HCT116 (cell line): ENCODE results near the gene F10. TPM values are rescaled to one million over a fixed set of nuclear protein-coding genes. Genes with fewer than 3 reads are reported as not detected.

Experiments
- ATAC-seq: fragments of 200-7000 bp; cut with Tn5 transposase; 2 replicates; pipeline ENCODE4 v1.9.1; 2020; ENCODE audit warnings: mild to moderate bottlenecking, moderate library complexity
- BruUV-seq: library from RNA; stranded (reverse); fragments of 400-500 nt; replicated peaks from 2 replicates; lab custom pipeline; 2021; lab: Mats Ljungman, UMichigan
- CTCF ChIA-PET: fragments of 300-600 bp; sonication (Branson Sonifier 250); formaldehyde crosslinking; loops from one replicate; lab custom pipeline; 2021; ENCODE audit warnings: antibody characterized with exemption; lab: Charles Lee
- POLR2A ChIA-PET: fragments of 300-600, 350-600 bp; sonication (Branson Sonifier 250); formaldehyde crosslinking; loops from one replicate; lab custom pipeline; 2021; ENCODE audit warnings: antibody characterized with exemption; lab: Charles Lee
- RAD21 ChIA-PET, 2 experiments: fragments of 300-600 bp; sonication (Branson Sonifier 250); formaldehyde crosslinking; loops; one replicate each; lab custom pipeline; 2023; ENCODE audit warnings: low total read pairs in 2 of 2; ENCODE audit not compliant: uncharacterized antibody in 2 of 2, unreplicated experiment in 2 of 2, low non-redundant PET in 1 of 2; lab: Charles Lee
- DNase-seq: peaks from one replicate; pipeline ENCODE4 v3.0.0-alpha.2; 2010; ENCODE audit warnings: low read depth, low spot score
- H2AFZ ChIP-seq: fragments of 200-600 bp; shearing (Covaris generic), sonication (generic); 2 replicates; pipeline ENCODE4 v1.6.1; 2017; ENCODE audit warnings: low read depth, mixed run types, mixed read lengths, antibody characterized with exemption, low read length; ENCODE audit not compliant: poor library complexity, severe bottlenecking
- H3K27ac ChIP-seq: 2 replicates; pipeline ENCODE4 v1.5.1; 2012; ENCODE audit warnings: low read depth, low read length
- H3K27me3 ChIP-seq: fragments of 200-600 bp; sonication (generic); 2 replicates; pipeline ENCODE4 v1.6.1; 2016; ENCODE audit warnings: mixed run types, low read length, mixed read lengths; ENCODE audit not compliant: insufficient read depth
- H3K36me3 ChIP-seq, 2 experiments: fragments of 200-500 bp in 1 of 2; fragments of 200-600 bp in 1 of 2; sonication (Bioruptor generic) in 1 of 2; sonication (generic) in 1 of 2; 2 replicates each; pipeline versions ENCODE4 v1.5.1 to v1.6.1; 2014 to 2016; ENCODE audit warnings: low read length in 2 of 2, inconsistent platforms in 1 of 2, mixed read lengths in 1 of 2, mixed run types in 1 of 2; ENCODE audit not compliant: insufficient read depth in 2 of 2, control insufficient read depth in 1 of 2
- H3K4me1 ChIP-seq, 2 experiments: fragments of 200-600 bp in 1 of 2; sonication (generic) in 1 of 2; 2 replicates each; pipeline versions ENCODE4 v1.5.1 to v1.6.1; 2012 to 2017; ENCODE audit warnings: low read length in 2 of 2, inconsistent platforms in 1 of 2, mild to moderate bottlenecking in 1 of 2, mixed read lengths in 1 of 2, mixed run types in 1 of 2, moderate library complexity in 1 of 2; ENCODE audit not compliant: insufficient read depth in 2 of 2, control insufficient read depth in 1 of 2
- H3K4me2 ChIP-seq: fragments of 200-600 bp; sonication (generic); 2 replicates; pipeline ENCODE4 v1.6.1; 2017; ENCODE audit warnings: mixed run types, low read length, mixed read lengths
- H3K4me3 ChIP-seq, 2 experiments: fragments of 200-600 bp in 1 of 2; sonication (generic) in 1 of 2; replicated peaks in 1 of 2; 2 replicates each; pipeline ENCODE4 v1.5.1; 2011 to 2016; ENCODE audit warnings: low read length in 2 of 2, control low read depth in 1 of 2, low read depth in 1 of 2, mild to moderate bottlenecking in 1 of 2, mixed read lengths in 1 of 2, mixed run types in 1 of 2
- H3K79me2 ChIP-seq: fragments of 200-600 bp; sonication (generic); 2 replicates; pipeline ENCODE4 v1.6.1; 2017; ENCODE audit warnings: mild to moderate bottlenecking, mixed run types, low read length, moderate library complexity, mixed read lengths; ENCODE audit not compliant: insufficient read depth
- H3K9ac ChIP-seq: fragments of 200-600 bp; sonication (generic); 2 replicates; pipeline ENCODE4 v1.6.1; 2016; ENCODE audit warnings: low read length, mixed read lengths
- H3K9me2 ChIP-seq: fragments of 200-600 bp; sonication (generic), shearing (Covaris generic); 2 replicates; pipeline ENCODE4 v1.6.1; 2017; ENCODE audit warnings: mixed run types, mild to moderate bottlenecking, moderate library complexity; ENCODE audit not compliant: insufficient read depth
- H3K9me3 ChIP-seq, 2 experiments: fragments of 200-500 bp in 1 of 2; fragments of 200-600 bp in 1 of 2; sonication (Bioruptor generic) in 1 of 2; sonication (generic) in 1 of 2; 2 replicates each; pipeline ENCODE4 v1.6.1; 2014 to 2017; ENCODE audit warnings: low read length in 2 of 2, mixed read lengths in 2 of 2, inconsistent platforms in 1 of 2, low read depth in 1 of 2, mild to moderate bottlenecking in 1 of 2, mixed run types in 1 of 2, moderate library complexity in 1 of 2; ENCODE audit not compliant: control insufficient read depth in 1 of 2, insufficient read depth in 1 of 2
- H4K20me1 ChIP-seq: fragments of 200-600 bp; sonication (generic), shearing (Covaris generic); 2 replicates; pipeline ENCODE4 v1.6.1; 2017; ENCODE audit warnings: mixed run types, mild to moderate bottlenecking, moderate library complexity; ENCODE audit not compliant: insufficient read depth
- CEBPB ChIP-seq: IDR thresholded peaks from 2 replicates; pipeline ENCODE4 v1.6.1; 2012; ENCODE audit warnings: low read depth
- CTCF ChIP-seq, 3 experiments: fragments of 200-600 bp in 1 of 3; sonication (generic) in 1 of 3; IDR thresholded peaks in 2 of 3; conservative IDR thresholded peaks in 1 of 3; 2 replicates each; pipeline ENCODE4 v1.5.1; 2012 to 2017; ENCODE audit warnings: low read depth in 2 of 3, low read length in 2 of 3, antibody characterized with exemption in 1 of 3, borderline replicate concordance in 1 of 3, control low read depth in 1 of 3, mild to moderate bottlenecking in 1 of 3, mixed read lengths in 1 of 3, mixed run types in 1 of 3, moderate library complexity in 1 of 3; ENCODE audit not compliant: insufficient read depth in 1 of 3
- EGR1 ChIP-seq: IDR thresholded peaks from 2 replicates; pipeline ENCODE4 v1.6.1; 2012; ENCODE audit warnings: low read depth
- ELF1 ChIP-seq: IDR thresholded peaks from 2 replicates; pipeline ENCODE4 v1.6.1; 2012; ENCODE audit warnings: low read depth, borderline replicate concordance
- EZH2 ChIP-seq: fragments of 200-600 bp; sonication (generic); IDR thresholded peaks from 2 replicates; pipeline ENCODE4 v1.6.1; 2017; ENCODE audit warnings: antibody characterized with exemption, mixed run types
- JUND ChIP-seq: IDR thresholded peaks from 2 replicates; pipeline ENCODE4 v1.6.1; 2012
- POLR2A ChIP-seq: IDR thresholded peaks from 2 replicates; pipeline ENCODE4 v1.7.0; 2011; ENCODE audit warnings: borderline replicate concordance; ENCODE audit not compliant: insufficient read depth, insufficient read length; ENCODE audit errors: extremely low read depth
- REST ChIP-seq: IDR thresholded peaks from 2 replicates; pipeline ENCODE4 v1.6.1; 2012; ENCODE audit warnings: low read depth
- SIN3A ChIP-seq: IDR thresholded peaks from 2 replicates; pipeline ENCODE4 v1.6.1; 2012; ENCODE audit warnings: low read depth
- YY1 ChIP-seq: IDR thresholded peaks from 2 replicates; pipeline ENCODE4 v1.6.1; 2011; ENCODE audit warnings: low read length, low read depth, moderate library complexity, mild to moderate bottlenecking; ENCODE audit not compliant: insufficient replicate concordance; ENCODE audit errors: extremely low read depth
- ZBTB33 ChIP-seq: IDR thresholded peaks from 2 replicates; pipeline ENCODE4 v1.6.1; 2011; ENCODE audit warnings: mild to moderate bottlenecking, low read length, moderate library complexity; ENCODE audit not compliant: insufficient replicate concordance; ENCODE audit errors: extremely low read depth
- intact Hi-C: fragments of 100-400 bp; cut with micrococcal nuclease; formaldehyde crosslinking; loops from 2 replicates; pipeline ENCODE4 v1.10.0; 2022
- total RNA-seq: library from RNA; stranded (reverse); gene quantifications from one replicate; pipeline ENCODE4 v1.2.1, GENCODE V29; 2021; ENCODE audit not compliant: unreplicated experiment

The F10 gene
- total RNA-seq, 1 experiment from 2014 or later = 4.0 TPM

GRCh38 chr13:113082198-113083021 lies 40.2 kb upstream of the F10 start:
- Histone ChIP-seq H4K20me1 (no peaks in the 10 kb centered on the region), H3K4me3 (no peak overlapping the region), H3K9me3 (no peaks in the 10 kb centered on the region), H3K4me1 (peaks cover 7 to 11% of the 10 kb centered on the region in 2 experiments; a peak in 3 of 4 replicates), H3K9me2 (no peaks in the 10 kb centered on the region), H3K4me2 (no peak overlapping the region), H2AFZ (no peak overlapping the region), H3K9ac (no peak overlapping the region), H3K79me2 (no peaks in the 10 kb centered on the region), H3K27me3 (no peaks in the 10 kb centered on the region), H3K27ac (no peak overlapping the region), H3K36me3 (no peaks in the 10 kb centered on the region)
- RAD21 ChIA-PET = no interaction called here
- ATAC-seq = no peak
- no peak for DNase-seq
- intact Hi-C loops = loop anchor here (10.0 kb wide), 1 partner anchor 72 kb away; the partner anchor contains the start of gene PROZ
- TF ChIP-seq ZBTB33 (no peak), EZH2 (no peak), ELF1 (no peak), CTCF (IDR thresholded peaks at IDR 0.05 in 2 of 3, conservative IDR thresholded peaks at IDR 0.05 in 1 of 3; ENCODE audit: borderline replicate concordance in 1 of 3, insufficient read depth in 1 of 3, low read depth in 2 of 3, low read length in 2 of 3) (no peak), POLR2A (no peak), YY1 (no peak), REST (no peak), SIN3A (no peak), CEBPB (no peak), EGR1 (no peak), JUND (no peak)
- CTCF ChIA-PET = no interaction called here
- no TSS peak for BruUV-seq
- POLR2A ChIA-PET = no interaction called here
